Osteocyte (in vitro differentiated cells): ENCODE results near the gene GPX8. TPM values are rescaled to one million over a fixed set of nuclear protein-coding genes. Genes with fewer than 3 reads are reported as not detected.
A peak's percentile ranks its signal among the peaks of the same experiment; 100 is the strongest.

ENCODE experiments used
- DNase-seq: peaks from one replicate; pipeline ENCODE4 v3.0.0; 2021; ENCODE audit warnings: mixed read lengths; ENCODE audit not compliant: unreplicated experiment; ENCODE audit errors: extremely low spot score
- H3K27ac Mint-ChIP-seq: one replicate; pipeline ENCODE4 v1.8.0; 2021; ENCODE audit warnings: mild to moderate bottlenecking, mixed read lengths; ENCODE audit not compliant: unreplicated experiment
- H3K27me3 Mint-ChIP-seq: one replicate; pipeline ENCODE4 v1.8.0; 2021; ENCODE audit warnings: mixed read lengths; ENCODE audit not compliant: unreplicated experiment
- H3K36me3 Mint-ChIP-seq: one replicate; pipeline ENCODE4 v1.8.0; 2021; ENCODE audit warnings: mixed read lengths; ENCODE audit not compliant: unreplicated experiment
- H3K4me1 Mint-ChIP-seq: one replicate; pipeline ENCODE4 v1.8.0; 2021; ENCODE audit warnings: mixed read lengths; ENCODE audit not compliant: unreplicated experiment
- H3K4me3 Mint-ChIP-seq: one replicate; pipeline ENCODE4 v1.8.0; 2021; ENCODE audit warnings: mild to moderate bottlenecking, moderate library complexity, mixed read lengths; ENCODE audit not compliant: unreplicated experiment
- H3K9me3 Mint-ChIP-seq: one replicate; pipeline ENCODE4 v1.8.0; 2021; ENCODE audit warnings: mixed read lengths; ENCODE audit not compliant: unreplicated experiment
- CTCF ChIP-seq: fragments of 200-600 bp; sonication (generic); IDR thresholded peaks from 2 replicates; pipeline ENCODE4 v1.5.0; 2021; ENCODE audit warnings: antibody characterized with exemption, mild to moderate bottlenecking, moderate library complexity
- total RNA-seq: library from RNA; stranded (reverse); gene quantifications from 2 replicates; pipeline ENCODE4 v1.2.1, GENCODE V29; 2021

GPX8 gene
- total RNA-seq, 1 donor from 2014 or later, result 139 TPM

GRCh38 chr5:55180016-55180415 is 20.0 kb downstream of the GPX8 start:
- no peaks in the 10 kb centered on the region for H3K36me3 Mint-ChIP-seq
- TF ChIP-seq CTCF, result no peak

GRCh38 chr5:55187370-55187769 is 27.4 kb downstream of the GPX8 start:
- Mint-ChIP-seq H3K4me3 (no peak overlapping the region), H3K9me3 (peaks cover 3% of the 10 kb centered on the region), H3K27me3 (peaks cover 85% of the 10 kb centered on the region), H3K27ac (no peak overlapping the region), H3K4me1 (no peaks in the 10 kb centered on the region), H3K36me3 (no peaks in the 10 kb centered on the region)
- DNase-seq, result no peak
- TF ChIP-seq CTCF, result peak; percentile 38

More at GRCh38 chr5:55180016-55180415, 20.0 kb downstream of the GPX8 start:
- H3K27me3 Mint-ChIP-seq, result peaks cover 92% of the 10 kb centered on the region
- H3K9me3 Mint-ChIP-seq, result peaks cover under 1% of the 10 kb centered on the region
- no peak overlapping the region for H3K27ac Mint-ChIP-seq
- no peak overlapping the region for H3K4me3 Mint-ChIP-seq
- peaks cover 12% of the 10 kb centered on the region for H3K4me1 Mint-ChIP-seq
- no peak for DNase-seq

GRCh38 chr5:55188656-55189540 is 28.9 kb downstream of the GPX8 start:
- DNase-seq, result no peak
- H3K27me3 Mint-ChIP-seq, result peaks cover 86% of the 10 kb centered on the region
- H3K36me3 Mint-ChIP-seq, result no peaks in the 10 kb centered on the region
- peaks cover 3% of the 10 kb centered on the region for H3K9me3 Mint-ChIP-seq
- TF ChIP-seq CTCF, result no peak
- H3K27ac Mint-ChIP-seq, result no peak overlapping the region
- H3K4me3 Mint-ChIP-seq, result no peak overlapping the region
- no peaks in the 10 kb centered on the region for H3K4me1 Mint-ChIP-seq

DNA sequence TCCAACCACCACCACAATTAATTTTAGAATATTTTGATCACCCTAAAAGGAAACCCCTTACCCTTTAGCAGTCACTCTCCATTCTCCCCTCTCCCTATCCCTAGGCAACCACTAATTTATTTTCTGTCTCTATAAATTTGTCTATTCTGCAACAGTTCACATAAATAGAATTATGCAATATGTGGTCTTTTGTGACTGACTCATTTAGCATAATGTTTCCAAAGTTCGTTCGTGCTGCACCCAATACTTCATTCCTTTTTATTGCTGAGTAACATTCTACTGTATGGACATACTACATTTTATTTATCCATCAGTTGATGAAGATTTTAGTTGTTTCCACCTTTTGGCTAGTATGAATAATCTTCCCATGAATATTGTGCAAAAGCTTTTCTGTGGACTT is 31.2 kb downstream of the GPX8 start:
- Mint-ChIP-seq H3K4me1 (no peaks in the 10 kb centered on the region), H3K4me3 (no peak overlapping the region)

More for the DNA sequence above, 31.2 kb downstream of the GPX8 start:
- DNase-seq, result no peak
- peaks cover 87% of the 10 kb centered on the region for H3K27me3 Mint-ChIP-seq
- H3K27ac Mint-ChIP-seq, result no peak overlapping the region
- no peaks in the 10 kb centered on the region for H3K9me3 Mint-ChIP-seq
- no peaks in the 10 kb centered on the region for H3K36me3 Mint-ChIP-seq
- TF ChIP-seq CTCF, result no peak
